GM13976 (cell line): ENCODE measurements around the gene TMOD1.

Source experiments
- DNase-seq: peaks from one replicate; pipeline ENCODE4 v3.0.0; 2012; ENCODE audit warnings: low spot score
- in situ Hi-C: fragments of 300-500 bp; cut with MboI; formaldehyde crosslinking; loops from one replicate; pipeline ENCODE4 v1.12.0; 2022; ENCODE audit warnings: low sequenced_read_pairs, mixed read lengths, inconsistent platforms; ENCODE audit not compliant: unreplicated experiment
- TF ChIP-seq, protein P1 (sequence below): IDR thresholded peaks from 2 replicates; pipeline ENCODE4 v1.5.1; 2012; ENCODE audit warnings: borderline replicate concordance, mild to moderate bottlenecking; ENCODE audit not compliant: insufficient read depth; ENCODE audit errors: extremely low read depth, missing control alignments, control extremely low read depth

The TMOD1 gene

DNA sequence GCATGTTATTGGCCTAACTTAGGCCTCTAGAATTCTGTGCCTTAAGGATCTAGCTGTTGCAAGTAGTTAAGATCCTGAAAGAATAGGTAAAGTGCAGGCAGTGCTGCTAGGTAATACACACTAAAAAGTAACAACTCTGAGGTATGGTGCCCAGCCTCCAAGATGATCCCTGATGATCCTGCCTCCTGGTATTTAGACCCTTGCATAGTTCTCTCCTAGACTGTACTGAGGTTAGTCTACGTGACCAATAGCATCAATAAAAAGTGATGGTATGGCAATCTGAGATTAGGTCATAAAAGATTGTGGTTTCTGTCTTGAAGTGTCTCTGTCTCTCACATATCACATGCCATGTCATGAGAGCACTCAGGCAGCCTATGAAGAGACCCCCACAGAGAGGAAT is 122.5 kb downstream of the TMOD1 start:
- DNase-seq: no peak
- in situ Hi-C loops: loop anchor here (25.0 kb wide), 1 partner anchor 762 kb away; the partner anchor contains the start of gene ZNF782
- TF ChIP-seq, protein P1, sequence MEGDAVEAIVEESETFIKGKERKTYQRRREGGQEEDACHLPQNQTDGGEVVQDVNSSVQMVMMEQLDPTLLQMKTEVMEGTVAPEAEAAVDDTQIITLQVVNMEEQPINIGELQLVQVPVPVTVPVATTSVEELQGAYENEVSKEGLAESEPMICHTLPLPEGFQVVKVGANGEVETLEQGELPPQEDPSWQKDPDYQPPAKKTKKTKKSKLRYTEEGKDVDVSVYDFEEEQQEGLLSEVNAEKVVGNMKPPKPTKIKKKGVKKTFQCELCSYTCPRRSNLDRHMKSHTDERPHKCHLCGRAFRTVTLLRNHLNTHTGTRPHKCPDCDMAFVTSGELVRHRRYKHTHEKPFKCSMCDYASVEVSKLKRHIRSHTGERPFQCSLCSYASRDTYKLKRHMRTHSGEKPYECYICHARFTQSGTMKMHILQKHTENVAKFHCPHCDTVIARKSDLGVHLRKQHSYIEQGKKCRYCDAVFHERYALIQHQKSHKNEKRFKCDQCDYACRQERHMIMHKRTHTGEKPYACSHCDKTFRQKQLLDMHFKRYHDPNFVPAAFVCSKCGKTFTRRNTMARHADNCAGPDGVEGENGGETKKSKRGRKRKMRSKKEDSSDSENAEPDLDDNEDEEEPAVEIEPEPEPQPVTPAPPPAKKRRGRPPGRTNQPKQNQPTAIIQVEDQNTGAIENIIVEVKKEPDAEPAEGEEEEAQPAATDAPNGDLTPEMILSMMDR: no peak

DNA sequence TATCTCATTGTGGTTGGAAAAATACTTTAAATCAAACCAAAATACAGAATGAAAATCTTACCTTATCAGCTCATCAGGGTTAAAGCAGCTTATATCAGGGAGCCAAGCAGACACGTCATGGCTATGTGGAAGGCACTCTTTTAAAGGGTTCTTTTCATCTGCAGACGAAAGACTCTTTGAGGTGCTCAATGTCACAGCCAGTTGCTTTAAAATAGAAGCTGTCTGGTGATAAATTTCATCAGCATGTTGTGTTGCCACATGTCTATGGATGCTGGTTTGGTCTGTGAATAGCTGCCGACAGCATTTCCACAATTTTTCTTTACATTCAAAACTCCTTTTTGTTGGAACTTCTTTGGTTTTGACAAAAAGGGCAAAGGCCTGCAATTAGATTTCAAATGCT is 124.2 kb downstream of the TMOD1 start:
- in situ Hi-C loops: no loop called here
- TF ChIP-seq, protein P1: no peak
- DNase-seq: no peak

DNA sequence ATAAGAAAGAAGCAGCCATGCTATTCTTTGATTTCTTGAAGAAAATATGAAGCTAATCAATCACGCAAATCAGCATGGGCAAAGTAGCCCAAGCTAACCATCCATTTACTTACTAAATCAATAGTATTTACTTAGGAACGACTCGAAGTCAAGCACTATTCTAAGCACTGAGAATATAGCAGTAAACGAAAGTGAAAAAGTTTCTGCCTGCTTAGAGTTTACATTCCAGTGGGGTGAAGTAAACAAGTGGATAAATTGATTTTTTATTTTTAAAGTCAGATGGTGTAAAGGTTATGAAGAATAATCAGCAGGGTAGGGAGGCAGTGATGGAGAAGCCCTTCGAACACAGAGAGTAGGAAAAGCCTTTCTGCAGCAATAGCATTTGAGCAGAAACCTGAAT is 126.2 kb downstream of the TMOD1 start:
- no peak for DNase-seq
- in situ Hi-C loops: no loop called here
- TF ChIP-seq, protein P1: no peak

DNA sequence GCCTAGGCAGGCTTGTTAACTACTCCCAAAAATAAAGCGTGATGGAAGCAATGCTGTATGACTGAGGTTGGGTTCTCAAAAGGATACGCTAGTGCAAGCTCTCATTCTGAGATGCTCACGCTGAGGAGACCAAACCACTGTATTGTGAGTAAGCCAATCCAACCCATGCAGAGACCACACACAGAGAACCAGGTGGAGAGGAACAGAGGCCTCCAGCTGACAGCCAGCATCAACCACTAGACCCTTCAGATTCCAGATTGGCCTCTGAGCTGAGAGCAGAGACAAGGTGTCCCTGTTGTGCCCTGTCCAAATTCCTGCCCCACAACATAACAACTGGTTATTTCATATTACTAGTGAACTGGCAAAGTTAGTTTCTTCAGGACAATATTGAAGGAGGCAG is 127.2 kb downstream of the TMOD1 start:
- no peak for DNase-seq
- TF ChIP-seq, protein P1: no peak
- in situ Hi-C loops: no loop called here

DNA sequence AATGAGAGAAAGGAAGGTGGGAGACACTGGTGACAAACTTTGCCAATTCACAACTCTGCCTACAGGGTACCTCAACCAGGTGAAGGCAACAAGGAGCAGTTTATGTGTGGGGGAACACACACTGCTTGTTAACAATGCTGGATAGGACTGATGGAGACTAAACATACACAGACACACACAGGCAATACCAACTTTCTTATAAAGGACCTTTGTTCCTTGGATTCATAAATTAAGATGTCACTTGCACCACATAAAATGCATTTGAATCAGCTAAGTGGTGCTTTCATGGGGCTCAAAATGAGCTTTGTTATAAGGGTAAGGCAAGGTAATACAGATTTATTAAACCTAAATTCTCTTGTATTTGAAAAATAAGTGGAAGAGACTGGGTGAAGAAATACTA is 127.7 kb downstream of the TMOD1 start:
- TF ChIP-seq, protein P1: no peak

DNA sequence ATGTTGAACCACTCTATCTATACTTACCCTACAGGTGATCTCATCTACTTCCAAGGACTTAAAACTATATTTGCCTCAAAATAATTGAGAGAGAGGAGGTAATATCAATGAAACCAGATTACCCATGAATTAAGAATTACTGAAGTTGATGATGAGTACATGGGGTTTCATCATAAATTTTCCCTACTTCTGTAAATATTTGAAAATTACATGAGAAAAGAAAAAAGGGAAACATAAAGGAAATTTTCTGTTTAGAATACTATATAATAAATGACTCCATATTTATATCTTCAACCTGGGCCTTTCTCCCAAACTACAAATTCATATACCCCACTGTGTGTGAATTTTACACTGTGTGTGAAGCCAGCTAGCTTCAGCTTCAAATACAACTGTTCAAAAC is 129.1 kb downstream of the TMOD1 start:
- in situ Hi-C loops: no loop called here
- DNase-seq: no peak
- TF ChIP-seq, protein P1: no peak

More for the DNA sequence above, 127.7 kb downstream of the TMOD1 start:
- no peak for DNase-seq
- in situ Hi-C loops: no loop called here

DNA sequence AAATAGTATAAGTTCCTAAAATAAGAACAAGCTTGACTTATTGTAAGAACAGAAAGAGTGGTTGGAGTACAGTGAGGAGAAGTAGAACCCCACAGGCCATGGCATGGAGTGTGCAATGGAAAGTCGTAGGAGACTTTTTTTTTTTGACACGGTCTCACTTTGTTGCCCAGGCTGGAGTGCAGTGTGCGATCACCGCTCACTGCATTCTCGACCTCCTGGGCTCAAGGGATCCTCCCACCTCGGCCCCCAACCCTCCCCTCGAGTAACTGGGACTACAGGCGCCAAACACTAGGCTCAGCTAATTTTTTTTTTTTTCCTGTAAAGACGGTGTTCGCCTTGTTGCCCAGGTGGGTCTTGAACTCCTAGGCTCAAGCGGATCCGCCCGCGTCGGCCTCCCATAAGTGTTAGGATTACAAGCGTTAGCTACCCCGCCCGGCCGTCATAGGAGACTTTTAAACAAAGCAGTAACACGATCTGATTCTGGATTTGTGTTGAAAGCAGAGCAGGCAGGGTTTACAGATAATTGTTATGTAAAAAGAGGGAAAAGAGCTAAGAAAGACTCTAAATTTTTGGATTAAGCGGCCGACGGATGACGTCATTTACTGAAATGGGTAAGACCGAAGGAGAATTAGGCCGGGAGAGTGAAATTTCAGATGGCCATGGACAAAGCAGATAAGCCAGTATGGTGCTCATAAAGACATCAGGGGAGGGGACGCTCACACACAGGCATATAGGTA is 130.9 kb downstream of the TMOD1 start:
- DNase-seq: no peak
- in situ Hi-C loops: no loop called here
- TF ChIP-seq, protein P1: no peak
